T-cell (primary cell): ENCODE data around the gene CRTC1. TPM values are rescaled to one million over a fixed set of nuclear protein-coding genes. Genes with fewer than 3 reads are reported as not detected.

Source experiments
- ATAC-seq, 4 experiments: fragments of 200-7000 bp in 3 of 4; fragments of 150-1000 bp in 1 of 4; cut with Tn5 transposase; replicated peaks in 1 of 4; 1 replicate in 3 of 4; 2 replicates in 1 of 4; pipeline ENCODE4 v1.10.0; 2021; ENCODE audit warnings: moderate library complexity in 3 of 4, mild to moderate bottlenecking in 2 of 4, moderate number of reproducible peaks in 1 of 4
- CTCF ChIA-PET, 2 donors: fragments of 300-600 bp; sonication (Branson Sonifier 250); formaldehyde crosslinking; loops; one replicate each; lab custom pipeline; 2022; ENCODE audit warnings: antibody characterized with exemption in 2 of 2; lab: Charles Lee
- POLR2A ChIA-PET, 2 donors: fragments of 300-600 bp; sonication (Branson Sonifier 250); formaldehyde crosslinking; loops; one replicate each; lab custom pipeline; 2022; ENCODE audit warnings: antibody characterized with exemption in 2 of 2; lab: Charles Lee
- DNase-seq, 35 experiments: peaks; one replicate each; pipeline versions ENCODE4 v3.0.0 to v3.0.0-alpha.2; 2013 to 2023
- H3K27ac ChIP-seq: one replicate; pipeline ENCODE4 v1.5.1; 2013; ENCODE audit warnings: low read length
- H3K27me3 ChIP-seq, 2 experiments: replicated peaks in 1 of 2; 1 replicate in 1 of 2; 2 replicates in 1 of 2; pipeline versions ENCODE4 v1.6.1 to v1.7.0; 2013; ENCODE audit warnings: low read length in 1 of 2, mixed read lengths in 1 of 2; ENCODE audit not compliant: control insufficient read depth in 2 of 2, insufficient read depth in 2 of 2; ENCODE audit errors: extremely low read depth in 1 of 2
- H3K36me3 ChIP-seq, 2 donors: 1 replicate in 1 of 2; 2 replicates in 1 of 2; pipeline versions ENCODE4 v1.6.1 to v1.7.0; 2013; ENCODE audit warnings: low read length in 1 of 2; ENCODE audit not compliant: control insufficient read depth in 2 of 2, insufficient read depth in 1 of 2; ENCODE audit errors: extremely low read depth in 1 of 2
- H3K4me1 ChIP-seq, 2 experiments: 1 replicate in 1 of 2; 2 replicates in 1 of 2; pipeline versions ENCODE4 v1.6.1 to v1.7.0; 2013; ENCODE audit warnings: low read length in 2 of 2, mixed read lengths in 1 of 2; ENCODE audit not compliant: insufficient read depth in 2 of 2, control insufficient read depth in 1 of 2; ENCODE audit errors: extremely low read depth in 1 of 2
- H3K4me3 ChIP-seq, 2 donors: 1 replicate in 1 of 2; 2 replicates in 1 of 2; pipeline versions ENCODE4 v1.5.1 to v1.7.0; 2013; ENCODE audit warnings: mild to moderate bottlenecking in 2 of 2, low read length in 1 of 2, moderate library complexity in 1 of 2; ENCODE audit not compliant: control insufficient read depth in 1 of 2; ENCODE audit errors: extremely low read depth in 1 of 2
- H3K9me3 ChIP-seq: 2 replicates; pipeline ENCODE4 v1.7.0; 2013
- H3K27ac Mint-ChIP-seq, 2 donors: one replicate each; pipeline ENCODE4 v1.8.0; 2020 to 2021; ENCODE audit warnings: mild to moderate bottlenecking in 2 of 2, mixed read lengths in 2 of 2
- H3K27me3 Mint-ChIP-seq, 2 donors: one replicate each; pipeline ENCODE4 v1.8.0; 2021 to 2022; ENCODE audit warnings: mixed read lengths in 2 of 2
- H3K36me3 Mint-ChIP-seq: one replicate; pipeline ENCODE4 v1.8.0; 2021; ENCODE audit warnings: mixed read lengths
- H3K4me1 Mint-ChIP-seq, 3 donors: one replicate each; pipeline ENCODE4 v1.8.0; 2020 to 2022; ENCODE audit warnings: mixed read lengths in 3 of 3, mild to moderate bottlenecking in 1 of 3
- H3K4me3 Mint-ChIP-seq, 3 donors: one replicate each; pipeline ENCODE4 v1.8.0; 2020 to 2022; ENCODE audit warnings: mild to moderate bottlenecking in 3 of 3, mixed read lengths in 3 of 3, moderate library complexity in 3 of 3
- H3K9me3 Mint-ChIP-seq, 3 donors: one replicate each; pipeline ENCODE4 v1.8.0; 2020 to 2022; ENCODE audit warnings: mixed read lengths in 3 of 3
- WGBS: methylation state at CpG from one replicate; pipeline ENCODE4 v1.1.5; 2013; ENCODE audit warnings: missing lambda C conversion rate; ENCODE audit not compliant: insufficient coverage; 5-methylcytosine and 5-hydroxymethylcytosine counted together
- total RNA-seq, 35 experiments: library from RNA in 6 of 35; stranded (reverse) in 6 of 35; fragments of 120-200 nt in 1 of 35; gene quantifications; one replicate each; pipeline versions ENCODE4 v1.2.1 to v1.2.4 and lab custom pipeline; 2013 to 2026

CRTC1 gene
- total RNA-seq, 5 donors from 2014 or later (not counting 1 experiment from before 2014, with no cell fraction given), result 19.6 to 26.9 (median 25.0) TPM

DNA sequence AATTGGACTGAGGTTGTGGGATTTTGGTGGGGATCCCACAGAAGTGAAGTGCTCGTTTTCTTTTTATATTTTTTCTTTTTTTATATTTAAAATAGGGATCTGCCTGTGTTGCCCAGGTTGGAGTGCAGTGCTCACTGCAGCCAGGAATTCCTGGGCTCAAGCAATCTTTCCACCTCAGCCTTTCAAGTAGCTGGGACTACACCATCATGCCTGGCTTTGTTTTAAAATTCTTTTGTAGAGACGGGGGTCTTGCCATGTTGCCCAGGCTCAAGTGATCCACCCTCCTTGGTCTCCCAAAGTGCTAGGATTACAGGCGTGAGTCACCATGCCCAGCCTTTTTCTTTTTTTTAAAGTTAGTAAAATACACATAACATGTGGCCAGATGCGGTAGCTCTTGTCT is 20.6 kb downstream of the CRTC1 start:
- H3K36me3 Mint-ChIP-seq, result no peaks in the 10 kb centered on the region
- H3K4me3 Mint-ChIP-seq, result no peak overlapping the region
- DNase-seq, result no peak
- ATAC-seq, result no peak
- ChIA-PET CTCF (no interaction called here), POLR2A (no interaction called here)
- H3K4me1 Mint-ChIP-seq, result peaks cover 34 to 39% (median 38%) of the 10 kb centered on the region in 3 donors
- H3K9me3 ChIP-seq, result no peaks in the 10 kb centered on the region
- 88% methylated on average over 1 of the region's 4 CpGs for WGBS
- no peaks in the 10 kb centered on the region for H3K27me3 Mint-ChIP-seq
- no peak overlapping the region for H3K27ac Mint-ChIP-seq
- H3K9me3 Mint-ChIP-seq, result no peaks in the 10 kb centered on the region
- H3K36me3 ChIP-seq, result peaks cover 0 to 2% of the 10 kb centered on the region in 2 donors
- H3K27ac ChIP-seq, result no peak overlapping the region
- peaks cover 12 to 34% of the 10 kb centered on the region in 2 experiments for H3K4me1 ChIP-seq
- H3K4me3 ChIP-seq, result no peak overlapping the region
- H3K27me3 ChIP-seq, result no peaks in the 10 kb centered on the region

GRCh38 chr19:18704971-18705370 is 21.5 kb downstream of the CRTC1 start:
- ChIA-PET POLR2A (no interaction called here), CTCF (no interaction called here)
- Histone ChIP-seq H3K36me3 (peaks cover 0 to 2% of the 10 kb centered on the region in 2 donors), H3K27ac (no peak overlapping the region), H3K4me3 (no peak overlapping the region), H3K9me3 (no peaks in the 10 kb centered on the region), H3K4me1 (peaks cover 3 to 34% of the 10 kb centered on the region in 2 experiments), H3K27me3 (no peaks in the 10 kb centered on the region)
- no peak for DNase-seq
- peaks cover 25 to 35% (median 32%) of the 10 kb centered on the region in 3 donors for H3K4me1 Mint-ChIP-seq
- H3K4me3 Mint-ChIP-seq, result no peak overlapping the region
- ATAC-seq, result no peak
- H3K27ac Mint-ChIP-seq, result no peak overlapping the region
- no peaks in the 10 kb centered on the region for H3K9me3 Mint-ChIP-seq
- no peaks in the 10 kb centered on the region for H3K36me3 Mint-ChIP-seq
- WGBS, result 85% methylated on average over 4 of the region's 7 CpGs
- H3K27me3 Mint-ChIP-seq, result no peaks in the 10 kb centered on the region

DNA sequence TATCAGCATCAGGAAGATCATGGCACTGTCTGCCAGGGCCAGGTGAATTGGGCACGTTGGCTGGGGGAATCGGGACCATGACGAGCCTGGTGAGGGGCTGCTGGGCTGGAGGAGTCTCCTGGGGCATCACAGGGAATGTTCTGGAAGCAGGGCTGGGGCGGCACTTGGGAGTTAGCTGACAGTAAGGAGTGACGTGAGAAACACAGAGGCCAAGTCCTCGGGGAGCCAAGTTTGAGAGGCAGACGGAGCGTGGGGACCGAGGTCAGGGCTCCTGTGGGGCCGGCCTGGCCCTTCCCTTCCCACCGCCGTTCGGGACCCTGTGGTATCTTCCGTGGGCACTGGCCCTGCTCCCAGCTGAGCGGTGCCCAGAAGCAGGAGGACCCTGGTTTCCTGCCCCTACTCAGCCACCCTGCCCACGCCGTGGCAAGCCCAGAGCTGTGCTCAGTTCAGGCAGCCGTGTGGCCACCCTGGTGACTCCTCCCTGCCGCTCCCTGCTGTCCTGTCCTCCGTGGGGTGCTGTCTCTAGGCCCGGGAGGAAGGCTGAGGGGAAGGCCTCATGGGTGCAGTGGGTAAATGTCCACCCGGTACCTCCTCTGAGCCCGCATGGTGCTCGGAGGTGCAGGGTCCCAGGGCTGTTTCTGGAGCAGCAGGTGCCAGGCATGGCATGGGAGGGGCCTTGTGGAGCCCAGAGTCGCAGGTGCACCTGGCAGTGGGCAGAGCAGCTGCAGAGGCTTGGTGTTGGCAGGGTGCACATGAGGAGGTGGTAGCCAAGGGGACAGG is 25.2 kb downstream of the CRTC1 start:
- CTCF ChIA-PET, result no interaction called here
- POLR2A ChIA-PET, result no interaction called here

DNA sequence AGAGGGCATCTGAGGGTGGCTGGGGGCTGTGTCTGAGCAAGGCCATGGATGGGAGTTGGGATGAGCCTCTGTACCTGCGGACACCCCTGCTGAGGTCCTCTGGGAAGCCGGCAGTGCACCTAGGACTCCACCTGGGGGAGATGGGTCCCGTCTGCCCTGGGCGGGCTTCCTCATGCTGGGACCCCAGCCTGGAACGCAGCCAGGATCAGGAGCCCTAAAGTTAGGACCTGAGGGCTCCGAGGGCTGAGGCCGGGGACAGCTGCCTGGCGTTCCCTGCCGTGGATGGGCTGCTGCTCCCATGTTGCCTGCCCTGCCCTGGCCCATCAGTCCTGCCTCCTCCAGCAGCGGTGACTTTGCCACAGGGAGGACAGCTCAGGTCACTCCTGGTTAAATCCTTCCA is 26.1 kb downstream of the CRTC1 start:
- DNase-seq (no peak), ATAC-seq (no peak)
- Histone ChIP-seq H3K27me3 (no peaks in the 10 kb centered on the region), H3K9me3 (no peaks in the 10 kb centered on the region), H3K36me3 (peaks cover 5 to 7% of the 10 kb centered on the region in 2 donors), H3K27ac (no peak overlapping the region), H3K4me1 (peaks cover 0 to 39% of the 10 kb centered on the region in 2 experiments), H3K4me3 (no peak overlapping the region)
- ChIA-PET CTCF (no interaction called here), POLR2A (no interaction called here)
- 94% methylated on average over 10 of the region's 10 CpGs for WGBS
- no peaks in the 10 kb centered on the region for H3K36me3 Mint-ChIP-seq
- no peak overlapping the region for H3K4me3 Mint-ChIP-seq
- peaks cover 18 to 33% (median 32%) of the 10 kb centered on the region in 3 donors for H3K4me1 Mint-ChIP-seq
- no peaks in the 10 kb centered on the region for H3K9me3 Mint-ChIP-seq
- no peaks in the 10 kb centered on the region for H3K27me3 Mint-ChIP-seq
- H3K27ac Mint-ChIP-seq, result no peak overlapping the region

More for the DNA sequence above, 25.2 kb downstream of the CRTC1 start:
- Mint-ChIP-seq H3K4me3 (peak overlapping the region in 1 of 3 donors; percentile 31), H3K36me3 (no peaks in the 10 kb centered on the region), H3K4me1 (peaks cover 16 to 31% (median 30%) of the 10 kb centered on the region in 3 donors), H3K27ac (no peak overlapping the region), H3K27me3 (no peaks in the 10 kb centered on the region), H3K9me3 (no peaks in the 10 kb centered on the region)
- DNase-seq (no peak), ATAC-seq (no peak)
- Histone ChIP-seq H3K27ac (no peak overlapping the region), H3K4me1 (peaks cover 0 to 32% of the 10 kb centered on the region in 2 experiments), H3K27me3 (no peaks in the 10 kb centered on the region), H3K4me3 (no peak overlapping the region), H3K36me3 (peaks cover 4% of the 10 kb centered on the region in 2 donors), H3K9me3 (no peaks in the 10 kb centered on the region)
- 88% methylated on average over 24 of the region's 25 CpGs for WGBS

- WGBS, result 62% methylated on average over 6 of the region's 11 CpGs
- H3K27me3 Mint-ChIP-seq, result no peaks in the 10 kb centered on the region
- Histone ChIP-seq H3K36me3 (peaks cover 5 to 8% of the 10 kb centered on the region in 2 donors), H3K4me1 (peaks cover 0 to 44% of the 10 kb centered on the region in 2 experiments), H3K9me3 (no peaks in the 10 kb centered on the region), H3K4me3 (no peak overlapping the region), H3K27ac (no peak overlapping the region), H3K27me3 (no peaks in the 10 kb centered on the region)
- ATAC-seq (no peak), DNase-seq (no peak)
- POLR2A ChIA-PET, result no interaction called here
- CTCF ChIA-PET, result no interaction called here
- no peak overlapping the region for H3K27ac Mint-ChIP-seq
- no peaks in the 10 kb centered on the region for H3K36me3 Mint-ChIP-seq
- H3K4me1 Mint-ChIP-seq, result peaks cover 21 to 38% (median 36%) of the 10 kb centered on the region in 3 donors
- no peak overlapping the region for H3K4me3 Mint-ChIP-seq
- H3K9me3 Mint-ChIP-seq, result no peaks in the 10 kb centered on the region
Measured at GRCh38 chr19:18710186-18710585, 26.7 kb downstream of the CRTC1 start.

DNA sequence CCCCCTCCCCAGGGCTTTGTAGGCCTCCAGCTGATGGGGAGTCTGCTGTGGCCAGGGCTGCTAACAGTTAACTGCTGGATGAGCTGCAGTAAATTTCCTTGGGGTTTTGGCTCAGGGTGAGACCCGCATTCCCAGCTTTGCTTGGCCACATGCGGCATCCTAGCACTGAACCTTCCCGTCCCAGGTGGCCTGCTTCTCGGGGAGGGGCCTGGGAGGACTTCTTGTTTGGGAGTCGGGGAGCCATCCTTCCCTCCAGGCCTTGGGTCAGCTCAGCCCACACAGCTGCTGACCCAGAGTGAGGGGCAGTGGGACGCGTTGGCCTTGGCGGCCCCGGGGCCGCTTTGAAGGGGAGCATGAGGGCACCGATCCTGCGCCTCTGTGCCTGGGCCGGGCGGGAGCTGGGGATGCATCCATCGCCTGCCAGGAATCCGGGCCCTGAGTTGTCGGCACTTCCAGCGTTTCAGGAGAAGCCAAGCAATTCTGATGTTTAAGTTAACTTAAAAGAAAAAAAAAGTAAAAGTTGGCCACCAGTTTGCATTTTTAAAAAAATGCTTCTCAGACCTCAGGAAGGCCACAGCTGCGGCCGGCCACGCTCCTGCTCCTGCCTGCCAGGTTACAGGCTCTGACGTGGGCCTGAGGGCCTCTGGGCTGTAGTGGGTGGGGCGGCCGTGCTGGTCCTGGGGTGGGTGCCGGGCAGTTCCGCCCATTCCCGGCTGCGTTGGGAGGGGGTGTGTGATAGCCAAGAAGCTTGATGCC is 27.7 kb downstream of the CRTC1 start:
- DNase-seq, result no peak
- H3K9me3 ChIP-seq, result no peaks in the 10 kb centered on the region
- POLR2A ChIA-PET, result no interaction called here
- H3K27ac ChIP-seq, result no peak overlapping the region
- Mint-ChIP-seq H3K27ac (no peak overlapping the region), H3K27me3 (no peaks in the 10 kb centered on the region), H3K9me3 (no peaks in the 10 kb centered on the region), H3K36me3 (no peaks in the 10 kb centered on the region), H3K4me3 (no peak overlapping the region), H3K4me1 (peaks cover 27 to 41% (median 40%) of the 10 kb centered on the region in 3 donors)
- CTCF ChIA-PET, result no interaction called here
- H3K4me3 ChIP-seq, result no peak overlapping the region
- H3K4me1 ChIP-seq, result peaks cover 2 to 54% of the 10 kb centered on the region in 2 experiments
- H3K27me3 ChIP-seq, result no peaks in the 10 kb centered on the region
- H3K36me3 ChIP-seq, result peaks cover 5 to 13% of the 10 kb centered on the region in 2 donors
- WGBS, result 96% methylated on average over 20 of the region's 28 CpGs
- ATAC-seq, result no peak
